Neural crest cell (in vitro differentiated cells): Measurements from ENCODE around the gene NR4A3. TPM values are rescaled to one million over a fixed set of nuclear protein-coding genes. Genes with fewer than 3 reads are reported as not detected.

Source experiments
- DNase-seq: peaks from one replicate; pipeline ENCODE4 v3.0.0; 2021; ENCODE audit warnings: low read depth, mixed read lengths, low spot score
- H3K27ac Mint-ChIP-seq: one replicate; pipeline ENCODE4 v1.8.0; 2021; ENCODE audit warnings: mild to moderate bottlenecking, mixed read lengths; ENCODE audit not compliant: unreplicated experiment
- H3K27me3 Mint-ChIP-seq: 2 replicates; pipeline ENCODE4 v1.8.0; 2021; ENCODE audit warnings: low read depth, mild to moderate bottlenecking, mixed read lengths
- H3K36me3 Mint-ChIP-seq: 2 replicates; pipeline ENCODE4 v1.8.0; 2021; ENCODE audit warnings: low read depth, mild to moderate bottlenecking, mixed read lengths
- H3K4me1 Mint-ChIP-seq: 2 replicates; pipeline ENCODE4 v1.8.0; 2021; ENCODE audit warnings: mixed read lengths
- H3K4me3 Mint-ChIP-seq: one replicate; pipeline ENCODE4 v1.8.0; 2021; ENCODE audit warnings: mild to moderate bottlenecking, mixed read lengths
- H3K9me3 Mint-ChIP-seq: 2 replicates; pipeline ENCODE4 v1.8.0; 2021; ENCODE audit warnings: mixed read lengths
- CTCF ChIP-seq: fragments of 200-600 bp; sonication (generic); conservative IDR thresholded peaks from 2 replicates; pipeline ENCODE4 v1.5.0; 2021; ENCODE audit warnings: antibody characterized with exemption, mild to moderate bottlenecking
- total RNA-seq: library from RNA; stranded (reverse); gene quantifications from 2 replicates; pipeline ENCODE4 v1.2.1, GENCODE V29; 2021

NR4A3 gene
- total RNA-seq, 1 donor from 2014 or later: 0.93 TPM

GRCh38 chr9:99816392-99816791 is 5.3 kb upstream of the NR4A3 start:
- peak overlapping the region; percentile 14 for H3K4me3 Mint-ChIP-seq
- H3K36me3 Mint-ChIP-seq: no peaks in the 10 kb centered on the region
- TF ChIP-seq CTCF: no peak
- DNase-seq: no peak
- no peaks in the 10 kb centered on the region for H3K9me3 Mint-ChIP-seq
- no peak overlapping the region for H3K27ac Mint-ChIP-seq
- peaks cover 8% of the 10 kb centered on the region for H3K27me3 Mint-ChIP-seq
- peaks cover 24% of the 10 kb centered on the region for H3K4me1 Mint-ChIP-seq

- peaks cover 26% of the 10 kb centered on the region for H3K27me3 Mint-ChIP-seq
- H3K4me1 Mint-ChIP-seq: peaks cover 36% of the 10 kb centered on the region
- peak; percentile 16 for DNase-seq
- no peak for TF ChIP-seq CTCF
- peak overlapping the region; percentile 88 for H3K4me3 Mint-ChIP-seq
- H3K27ac Mint-ChIP-seq: no peak overlapping the region
- H3K9me3 Mint-ChIP-seq: no peaks in the 10 kb centered on the region
- no peaks in the 10 kb centered on the region for H3K36me3 Mint-ChIP-seq
Measured at GRCh38 chr9:99818500-99818899, 3.2 kb upstream of the NR4A3 start.

GRCh38 chr9:99819123-99819855 is 2.4 kb upstream of the NR4A3 start:
- no peak for DNase-seq
- Mint-ChIP-seq H3K4me1 (peaks cover 40% of the 10 kb centered on the region), H3K27me3 (peaks cover 34% of the 10 kb centered on the region), H3K27ac (peak overlapping the region; percentile 96), H3K9me3 (no peaks in the 10 kb centered on the region), H3K36me3 (no peaks in the 10 kb centered on the region), H3K4me3 (peak overlapping the region; percentile 88)
- TF ChIP-seq CTCF: no peak

GRCh38 chr9:99819856-99820684 is 1.6 kb upstream of the NR4A3 start:
- H3K36me3 Mint-ChIP-seq: no peaks in the 10 kb centered on the region

More at GRCh38 chr9:99819856-99820684, 1.6 kb upstream of the NR4A3 start:
- peak overlapping the region; percentile 88 for H3K4me3 Mint-ChIP-seq
- H3K27ac Mint-ChIP-seq: peak overlapping the region; percentile 98
- H3K27me3 Mint-ChIP-seq: peaks cover 42% of the 10 kb centered on the region
- no peaks in the 10 kb centered on the region for H3K9me3 Mint-ChIP-seq
- peak; percentile 89 for DNase-seq
- peaks cover 47% of the 10 kb centered on the region for H3K4me1 Mint-ChIP-seq
- TF ChIP-seq CTCF: peak; percentile 7
